Adipocyte (in vitro differentiated cells): ENCODE measurements around the gene NR6A1.
"Not testable (repeated sequence)": the region's sequence is repeated elsewhere in the genome, so short reads cannot be mapped to it uniquely, and the experiment has no call there.

ENCODE experiments used
- DNase-seq: peaks from one replicate; pipeline ENCODE4 v3.0.0-alpha.2; 2015; ENCODE audit warnings: low read depth
- H3K27me3 ChIP-seq: replicated peaks from 2 replicates; pipeline ENCODE4 v1.7.0; 2013; ENCODE audit warnings: mild to moderate bottlenecking, low read length, moderate library complexity; ENCODE audit not compliant: control insufficient read depth, insufficient read depth
- H3K36me3 ChIP-seq: 2 replicates; pipeline ENCODE4 v1.7.0; 2013; ENCODE audit warnings: low read length, mild to moderate bottlenecking, moderate library complexity; ENCODE audit not compliant: control insufficient read depth, insufficient read depth, severe bottlenecking
- H3K4me1 ChIP-seq: 2 replicates; pipeline ENCODE4 v1.7.0; 2013; ENCODE audit warnings: mild to moderate bottlenecking, low read length, moderate library complexity; ENCODE audit not compliant: control insufficient read depth, insufficient read depth
- H3K4me3 ChIP-seq: 2 replicates; pipeline ENCODE4 v1.7.0; 2013; ENCODE audit warnings: mild to moderate bottlenecking, low read length, moderate library complexity
- H3K9ac ChIP-seq: 2 replicates; pipeline ENCODE4 v1.7.0; 2013; ENCODE audit warnings: mild to moderate bottlenecking, low read length, moderate library complexity
- H3K9me3 ChIP-seq: 2 replicates; pipeline ENCODE4 v1.7.0; 2013; ENCODE audit warnings: mild to moderate bottlenecking, low read length, moderate library complexity; ENCODE audit not compliant: control insufficient read depth

The NR6A1 gene

GRCh38 chr9:124615840-124616239 is 155.3 kb downstream of the NR6A1 start:
- H3K27me3 ChIP-seq, H3K4me1 ChIP-seq, H3K36me3 ChIP-seq, H3K4me3 ChIP-seq, H3K9ac ChIP-seq, H3K9me3 ChIP-seq, DNase-seq: not testable (repeated sequence)

GRCh38 chr9:124615100-124615742 is 155.9 kb downstream of the NR6A1 start:
- Histone ChIP-seq H3K36me3 (no peaks in the 10 kb centered on the region), H3K27me3 (peaks cover 4% of the 10 kb centered on the region), H3K4me1 (peaks cover 8% of the 10 kb centered on the region), H3K9ac (no peak overlapping the region), H3K9me3 (no peaks in the 10 kb centered on the region), H3K4me3 (no peak overlapping the region)
- no peak for DNase-seq

- Histone ChIP-seq H3K9ac (no peak overlapping the region), H3K27me3 (peaks cover 4% of the 10 kb centered on the region), H3K36me3 (no peaks in the 10 kb centered on the region), H3K4me1 (peaks cover 8% of the 10 kb centered on the region), H3K4me3 (no peak overlapping the region), H3K9me3 (no peaks in the 10 kb centered on the region)
- no peak for DNase-seq
Observed at GRCh38 chr9:124613849-124614248, 157.3 kb downstream of the NR6A1 start.

GRCh38 chr9:124611106-124611505 is 160.0 kb downstream of the NR6A1 start:
- peaks cover 8% of the 10 kb centered on the region for H3K4me1 ChIP-seq
- no peak overlapping the region for H3K9ac ChIP-seq

GRCh38 chr9:124606027-124606426 is 165.1 kb downstream of the NR6A1 start:
- no peaks in the 10 kb centered on the region for H3K9me3 ChIP-seq
- no peaks in the 10 kb centered on the region for H3K27me3 ChIP-seq
- no peak for DNase-seq
- H3K4me3 ChIP-seq = no peak overlapping the region
- H3K9ac ChIP-seq = no peak overlapping the region
- no peaks in the 10 kb centered on the region for H3K36me3 ChIP-seq
- H3K4me1 ChIP-seq = peaks cover 5% of the 10 kb centered on the region

More at GRCh38 chr9:124611106-124611505, 160.0 kb downstream of the NR6A1 start:
- no peak for DNase-seq
- Histone ChIP-seq H3K9me3 (no peaks in the 10 kb centered on the region), H3K36me3 (no peaks in the 10 kb centered on the region), H3K27me3 (peaks cover 4% of the 10 kb centered on the region), H3K4me3 (no peak overlapping the region)

- no peak overlapping the region for H3K4me3 ChIP-seq
- no peaks in the 10 kb centered on the region for H3K36me3 ChIP-seq
- peaks cover 10% of the 10 kb centered on the region for H3K4me1 ChIP-seq
- H3K27me3 ChIP-seq = no peaks in the 10 kb centered on the region
- DNase-seq = no peak
- no peaks in the 10 kb centered on the region for H3K9me3 ChIP-seq
- no peak overlapping the region for H3K9ac ChIP-seq
Observed at GRCh38 chr9:124605258-124605657, 165.9 kb downstream of the NR6A1 start.

GRCh38 chr9:124602632-124603031 is 168.5 kb downstream of the NR6A1 start:
- H3K27me3 ChIP-seq = no peaks in the 10 kb centered on the region
- no peaks in the 10 kb centered on the region for H3K9me3 ChIP-seq
- DNase-seq = no peak
- no peaks in the 10 kb centered on the region for H3K36me3 ChIP-seq
- no peak overlapping the region for H3K9ac ChIP-seq
- no peak overlapping the region for H3K4me3 ChIP-seq
- H3K4me1 ChIP-seq = peaks cover 12% of the 10 kb centered on the region

GRCh38 chr9:124602204-124602603 is 168.9 kb downstream of the NR6A1 start:
- Histone ChIP-seq H3K36me3 (no peaks in the 10 kb centered on the region), H3K9me3 (no peaks in the 10 kb centered on the region), H3K4me3 (no peak overlapping the region), H3K9ac (no peak overlapping the region), H3K4me1 (peaks cover 12% of the 10 kb centered on the region), H3K27me3 (no peaks in the 10 kb centered on the region)
- DNase-seq = no peak

GRCh38 chr9:124600407-124600806 is 170.7 kb downstream of the NR6A1 start:
- DNase-seq = no peak
- Histone ChIP-seq H3K36me3 (no peaks in the 10 kb centered on the region), H3K9me3 (no peaks in the 10 kb centered on the region), H3K9ac (no peak overlapping the region), H3K4me3 (no peak overlapping the region), H3K27me3 (no peaks in the 10 kb centered on the region), H3K4me1 (peaks cover 19% of the 10 kb centered on the region)

- peaks cover 28% of the 10 kb centered on the region for H3K4me1 ChIP-seq
- no peak for DNase-seq
Observed at GRCh38 chr9:124599121-124599795, 171.9 kb downstream of the NR6A1 start.

GRCh38 chr9:124598048-124598447 is 173.1 kb downstream of the NR6A1 start:
- no peak for DNase-seq
- H3K4me3 ChIP-seq = no peak overlapping the region
- no peaks in the 10 kb centered on the region for H3K9me3 ChIP-seq
- H3K9ac ChIP-seq = no peak overlapping the region
- peaks cover 40% of the 10 kb centered on the region for H3K4me1 ChIP-seq
- H3K36me3 ChIP-seq = no peaks in the 10 kb centered on the region
- H3K27me3 ChIP-seq = no peaks in the 10 kb centered on the region

More at GRCh38 chr9:124599121-124599795, 171.9 kb downstream of the NR6A1 start:
- Histone ChIP-seq H3K36me3 (no peaks in the 10 kb centered on the region), H3K4me3 (no peak overlapping the region), H3K9ac (no peak overlapping the region), H3K27me3 (no peaks in the 10 kb centered on the region), H3K9me3 (no peaks in the 10 kb centered on the region)
